ENCODE data around the gene NFRKB. TPM values are rescaled to one million over a fixed set of nuclear protein-coding genes. Genes with fewer than 3 reads are reported as not detected.

Gene NFRKB
- total and polyA plus RNA-seq, 10 of the 15 experiments (the other 5 are each of a cell fraction or from before 2014, with no cell fraction given) = 3.7 to 21.7 (median 14.1) TPM

GRCh38 chr11:129918361-129918760, 23.0 kb upstream of the NFRKB start:
- no peak overlapping the region for H2AFZ ChIP-seq (ENCODE audit: control insufficient read depth, low read depth, low read length)
- WGBS (ENCODE audit: insufficient coverage, insufficient replicate concordance, low lambda C conversion rate, missing lambda C conversion rate) = 97% methylated on average over 22 of the region's 22 CpGs
- CTCF ChIA-PET = interaction anchor here (3.2 kb wide), 1 partner anchor 214 kb away, joined by 17 read pairs; no protein-coding TSS in a partner anchor
- no peak overlapping the region for H3K9ac ChIP-seq (ENCODE audit: control insufficient read depth, insufficient read depth, low read length)
- ATAC-seq (no peak), FAIRE-seq (no peak), DNase-seq (ENCODE audit: low read depth, low spot score) (no peak)
- H3K4me2 ChIP-seq (ENCODE audit: control insufficient read depth, insufficient read depth) = no peak overlapping the region
- no peaks in the 10 kb centered on the region for H3K27me3 ChIP-seq (replicated peaks in 1 of 2; ENCODE audit: control insufficient read depth in 2 of 2, insufficient read depth in 2 of 2, low read length in 1 of 2)
- H3K9me3 ChIP-seq (replicated peaks; ENCODE audit: control insufficient read depth, insufficient read depth, low read length) = no peaks in the 10 kb centered on the region
- BruUV-seq (replicated peaks) = no TSS peak
- no peak overlapping the region for H3K27ac ChIP-seq (ENCODE audit: control insufficient read depth, insufficient read depth)
- H3K79me2 ChIP-seq (ENCODE audit: control insufficient read depth, insufficient read depth, low read length) = no peaks in the 10 kb centered on the region
- H3K36me3 ChIP-seq (ENCODE audit: control insufficient read depth in 2 of 2, insufficient read depth in 2 of 2, low read length in 1 of 2) = peaks cover 8 to 11% of the 10 kb centered on the region in 2 experiments; a peak in 3 of 4 replicates
- no peaks in the 10 kb centered on the region for H4K20me1 ChIP-seq (ENCODE audit: control insufficient read depth, insufficient read depth)
- no peaks in the 10 kb centered on the region for H3K4me1 ChIP-seq (ENCODE audit: control insufficient read depth, insufficient read depth, low read length)
- POLR2A ChIA-PET = no interaction called here
- in situ Hi-C loops (cut with MboI) (no loop called here), intact Hi-C loops (cut with micrococcal nuclease; ENCODE audit: unreplicated experiment) (no loop called here)
- SMC1A ChIA-PET (ENCODE audit: uncharacterized antibody, unreplicated experiment) = no interaction called here
- TF ChIP-seq MTA2 (IDR thresholded peaks at IDR 0.05; ENCODE audit: low read depth) (no peak), MAX (IDR thresholded peaks at IDR 0.05; ENCODE audit: low read depth, low read length) (no peak), CHD2 (IDR thresholded peaks at IDR 0.05; ENCODE audit: borderline replicate concordance, low read depth, low read length) (no peak), POLR2AphosphoS5 (IDR thresholded peaks at IDR 0.05; ENCODE audit: low read length) (no peak), CREM (IDR thresholded peaks at IDR 0.05; ENCODE audit: low read depth) (no peak)
- H3K4me3 ChIP-seq = no peak overlapping the region
- RAD21 ChIA-PET (ENCODE audit: unreplicated experiment) = no interaction called here

- no peak overlapping the region for H3K27ac ChIP-seq (ENCODE audit: control insufficient read depth, insufficient read depth)
- no peak overlapping the region for H2AFZ ChIP-seq (ENCODE audit: control insufficient read depth, low read depth, low read length)
- no peak for ATAC-seq
- intact Hi-C loops (cut with micrococcal nuclease; ENCODE audit: unreplicated experiment) = no loop called here
- CTCF ChIA-PET = interaction anchor here (1.6 to 3.2 kb wide), 2 partner anchors 210 to 215 kb away, joined by 4 to 17 read pairs; no protein-coding TSS in a partner anchor
- no peaks in the 10 kb centered on the region for H3K9me3 ChIP-seq (replicated peaks; ENCODE audit: control insufficient read depth, insufficient read depth, low read length)
- TF ChIP-seq CBX5 (IDR thresholded peaks at IDR 0.05; ENCODE audit: low read depth) (no peak), GATAD2B (conservative IDR thresholded peaks at IDR 0.05; ENCODE audit: low read depth) (no peak), ATF2 (IDR thresholded peaks at IDR 0.05; ENCODE audit: low read length) (no peak), STAT1 (conservative IDR thresholded peaks at IDR 0.05) (no peak), GABPA (IDR thresholded peaks at IDR 0.05; ENCODE audit: low read depth) (no peak)
- no peak for FAIRE-seq
- H3K9ac ChIP-seq (ENCODE audit: control insufficient read depth, insufficient read depth, low read length) = no peak overlapping the region
- no peak for DNase-seq (ENCODE audit: low read depth, low spot score)
- H3K4me3 ChIP-seq = no peak overlapping the region
- no peak overlapping the region for H3K4me2 ChIP-seq (ENCODE audit: control insufficient read depth, insufficient read depth)
- no peaks in the 10 kb centered on the region for H4K20me1 ChIP-seq (ENCODE audit: control insufficient read depth, insufficient read depth)
- no peaks in the 10 kb centered on the region for H3K27me3 ChIP-seq (replicated peaks in 1 of 2; ENCODE audit: control insufficient read depth in 2 of 2, insufficient read depth in 2 of 2, low read length in 1 of 2)
- SMC1A ChIA-PET (ENCODE audit: uncharacterized antibody, unreplicated experiment) = interaction anchor here (1.2 to 2.1 kb wide), 2 partner anchors 212 to 216 kb away, joined by 3 to 8 read pairs; no protein-coding TSS in a partner anchor
- no TSS peak for BruUV-seq (replicated peaks)
- WGBS (ENCODE audit: insufficient coverage, insufficient replicate concordance, low lambda C conversion rate, missing lambda C conversion rate) = 83% methylated on average over 2 of the region's 2 CpGs
- in situ Hi-C loops (cut with MboI) = no loop called here
- POLR2A ChIA-PET = no interaction called here
- H3K36me3 ChIP-seq (ENCODE audit: control insufficient read depth in 2 of 2, insufficient read depth in 2 of 2, low read length in 1 of 2) = peaks cover 6 to 8% of the 10 kb centered on the region in 2 experiments; a peak in 3 of 4 replicates
- H3K79me2 ChIP-seq (ENCODE audit: control insufficient read depth, insufficient read depth, low read length) = no peaks in the 10 kb centered on the region
- RAD21 ChIA-PET (ENCODE audit: unreplicated experiment) = interaction anchor here (0.8 kb wide), 1 partner anchor 215 kb away, joined by 6 read pairs; no protein-coding TSS in a partner anchor
- no peaks in the 10 kb centered on the region for H3K4me1 ChIP-seq (ENCODE audit: control insufficient read depth, insufficient read depth, low read length)
Measured at GRCh38 chr11:129917231-129917630, 21.9 kb upstream of the NFRKB start.

Measured in GM12878 (cell line).